ENCODE data around the gene MRTFA.

Gene MRTFA

DNA sequence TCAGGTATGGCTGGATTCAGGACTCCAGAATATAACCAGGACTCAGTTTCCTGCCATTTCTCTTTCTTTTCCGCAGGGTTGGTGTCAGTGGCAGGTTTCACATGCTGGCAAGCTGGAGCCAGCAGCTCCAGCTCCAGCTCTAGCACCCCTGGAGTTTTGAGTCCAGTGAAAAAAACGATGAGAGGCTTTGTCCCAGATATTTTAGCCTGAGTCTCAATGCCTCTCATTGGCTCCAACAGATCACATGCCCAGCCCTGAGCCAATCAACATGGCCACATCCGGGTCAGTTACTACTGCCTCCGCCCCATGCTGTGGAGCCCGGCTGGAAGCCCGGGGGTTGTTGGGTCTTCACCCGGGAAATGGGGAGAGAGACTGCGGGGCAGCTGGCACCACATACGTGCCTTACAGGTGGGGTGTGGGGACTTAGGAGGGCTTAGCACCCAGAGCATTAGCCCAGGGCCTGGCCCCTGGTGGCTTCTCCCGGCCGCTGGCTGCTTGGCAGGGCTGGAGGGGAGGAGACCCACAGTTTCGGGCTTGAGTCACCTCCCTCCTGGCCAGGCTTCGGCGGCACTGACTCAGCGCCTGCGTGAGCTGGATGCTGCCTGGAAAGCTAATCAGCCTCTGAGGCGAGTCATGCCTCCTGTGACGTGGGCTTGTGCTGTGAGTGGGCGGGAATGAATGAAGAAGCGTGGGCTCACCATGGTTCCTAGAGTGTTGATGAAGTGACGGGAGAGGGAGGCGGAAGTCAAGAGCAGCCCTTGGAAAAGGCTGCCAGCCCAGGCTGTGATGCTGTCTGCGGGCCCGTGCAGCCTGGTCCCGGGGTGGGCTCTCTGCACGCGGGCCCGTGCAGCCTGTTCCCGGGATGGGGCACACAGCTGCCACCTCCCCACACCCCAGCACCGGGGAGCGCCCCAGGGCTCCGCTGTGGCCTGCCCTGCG is 15.3 kb upstream of the MRTFA start:
- H3K4me1 Mint-ChIP-seq: peaks cover 17% of the 10 kb centered on the region
- DNase-seq: peak; percentile 65
- H3K27ac Mint-ChIP-seq: peak overlapping the region; percentile 47
- CTCF ChIA-PET: interaction anchor here (1.7 to 8.7 kb wide), 3 partner anchors 31 to 217 kb away, joined by 6 to 95 read pairs (median 15); no protein-coding TSS in a partner anchor
- H3K36me3 Mint-ChIP-seq: no peaks in the 10 kb centered on the region
- no peaks in the 10 kb centered on the region for H3K9me3 Mint-ChIP-seq
- peak overlapping the region; percentile 62 for H3K4me3 Mint-ChIP-seq
- peaks cover 6% of the 10 kb centered on the region for H3K27me3 Mint-ChIP-seq

DNA sequence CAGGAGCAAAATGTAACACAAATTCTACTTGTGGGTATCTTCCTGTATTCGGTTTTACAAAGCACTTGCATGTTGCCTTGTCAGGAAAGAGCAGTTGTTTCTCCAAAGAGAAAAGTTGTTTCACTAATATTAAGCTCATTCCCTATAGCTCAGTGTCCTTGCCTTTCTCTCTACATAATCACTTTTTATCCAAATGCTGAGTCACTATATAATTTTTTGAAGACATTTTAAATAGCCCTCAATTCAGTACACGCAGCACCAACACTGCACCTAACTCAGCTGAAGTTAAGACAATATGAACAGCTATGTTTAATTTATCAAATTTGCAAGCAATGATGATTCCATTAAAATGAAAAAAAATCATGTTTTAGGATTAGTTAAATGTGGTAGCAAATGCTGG is 14.5 kb upstream of the MRTFA start:
- no peak overlapping the region for H3K4me3 Mint-ChIP-seq
- CTCF ChIA-PET: interaction anchor here (1.7 to 8.7 kb wide), 4 partner anchors 32 to 248 kb away, joined by 5 to 95 read pairs (median 10); no protein-coding TSS in a partner anchor
- H3K36me3 Mint-ChIP-seq: no peaks in the 10 kb centered on the region
- no peaks in the 10 kb centered on the region for H3K9me3 Mint-ChIP-seq
- no peak overlapping the region for H3K27ac Mint-ChIP-seq
- no peak for DNase-seq
- H3K4me1 Mint-ChIP-seq: peaks cover 24% of the 10 kb centered on the region
- H3K27me3 Mint-ChIP-seq: peaks cover 6% of the 10 kb centered on the region

- Mint-ChIP-seq H3K27me3 (peaks cover 6% of the 10 kb centered on the region), H3K36me3 (no peaks in the 10 kb centered on the region), H3K4me3 (no peak overlapping the region), H3K9me3 (no peaks in the 10 kb centered on the region), H3K27ac (no peak overlapping the region), H3K4me1 (peaks cover 25% of the 10 kb centered on the region)
- CTCF ChIA-PET: interaction anchor here (0.7 to 8.7 kb wide), 4 partner anchors 22 to 823 kb away, joined by 3 to 127 read pairs (median 50); no protein-coding TSS in a partner anchor
- no peak for DNase-seq
Observed at GRCh38 chr22:40648386-40648785, 11.9 kb upstream of the MRTFA start.

GRCh38 chr22:40645579-40646197 is 9.2 kb upstream of the MRTFA start:
- CTCF ChIA-PET: interaction anchor here (0.6 to 8.7 kb wide), 28 partner anchors 8 to 465 kb away, joined by 3 to 127 read pairs (median 4); partner anchors contain the start of gene MRTFA
- no peaks in the 10 kb centered on the region for H3K36me3 Mint-ChIP-seq
- no peak overlapping the region for H3K4me3 Mint-ChIP-seq
- no peaks in the 10 kb centered on the region for H3K9me3 Mint-ChIP-seq
- no peak overlapping the region for H3K27ac Mint-ChIP-seq
- peaks cover 16% of the 10 kb centered on the region for H3K4me1 Mint-ChIP-seq
- no peaks in the 10 kb centered on the region for H3K27me3 Mint-ChIP-seq
- DNase-seq: no peak

GRCh38 chr22:40642316-40642715 is 5.8 kb upstream of the MRTFA start:
- CTCF ChIA-PET: interaction anchor here (1.0 to 7.0 kb wide), 3 partner anchors 12 to 205 kb away, joined by 3 to 127 read pairs (median 4); no protein-coding TSS in a partner anchor
- Mint-ChIP-seq H3K36me3 (no peaks in the 10 kb centered on the region), H3K4me3 (no peak overlapping the region), H3K9me3 (no peaks in the 10 kb centered on the region), H3K27me3 (no peaks in the 10 kb centered on the region), H3K27ac (no peak overlapping the region), H3K4me1 (peaks cover 18% of the 10 kb centered on the region)
- DNase-seq: no peak

DNA sequence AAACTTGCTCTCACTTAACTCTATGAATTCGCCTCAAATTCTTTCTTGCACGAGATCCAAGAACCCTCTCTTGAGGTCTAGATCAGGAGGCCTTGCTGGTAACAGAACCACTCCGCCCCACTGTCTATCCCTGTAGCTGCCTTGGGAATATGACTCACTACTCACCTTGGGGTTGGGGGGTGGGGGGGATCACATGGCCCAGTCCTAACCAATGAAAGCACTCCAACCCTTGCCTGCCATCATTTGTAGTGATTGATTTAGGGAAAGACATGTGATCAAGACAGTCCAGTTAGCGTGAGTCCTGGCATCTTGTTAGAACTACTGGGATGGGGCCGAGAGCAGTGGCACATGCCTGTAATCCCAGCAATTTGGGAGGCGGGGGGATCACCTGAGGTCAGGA is 4.8 kb upstream of the MRTFA start:
- Mint-ChIP-seq H3K9me3 (no peaks in the 10 kb centered on the region), H3K27me3 (no peaks in the 10 kb centered on the region), H3K4me3 (no peak overlapping the region), H3K27ac (no peak overlapping the region), H3K36me3 (no peaks in the 10 kb centered on the region), H3K4me1 (peaks cover 13% of the 10 kb centered on the region)
- DNase-seq: no peak
- CTCF ChIA-PET: interaction anchor here (1.0 to 7.0 kb wide), 2 partner anchors 116 to 204 kb away, joined by 4 to 127 read pairs; no protein-coding TSS in a partner anchor

DNA sequence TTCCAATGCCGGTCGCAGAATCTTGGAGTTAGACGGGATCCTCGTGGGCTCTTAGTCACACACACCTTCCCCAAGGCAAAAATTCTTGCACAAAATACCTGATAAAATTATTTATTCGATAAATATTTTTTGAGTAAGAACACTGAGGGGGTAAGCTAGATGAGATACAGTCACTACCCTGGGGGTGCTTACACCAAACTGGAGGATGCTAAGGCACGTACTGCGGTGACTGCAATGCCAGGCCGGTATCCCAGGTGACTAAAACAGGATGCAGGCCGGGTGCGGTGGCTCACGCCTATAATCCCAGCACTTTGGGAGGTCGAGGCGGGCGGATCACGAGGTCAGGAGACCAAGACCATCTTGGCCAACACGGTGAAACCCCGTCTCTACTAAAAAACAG is 1.7 kb upstream of the MRTFA start:
- peaks cover 33% of the 10 kb centered on the region for H3K4me1 Mint-ChIP-seq
- H3K27me3 Mint-ChIP-seq: no peaks in the 10 kb centered on the region
- no peak for DNase-seq
- peak overlapping the region; percentile 87 for H3K4me3 Mint-ChIP-seq
- no peaks in the 10 kb centered on the region for H3K36me3 Mint-ChIP-seq
- H3K27ac Mint-ChIP-seq: peak overlapping the region; percentile 97
- H3K9me3 Mint-ChIP-seq: no peaks in the 10 kb centered on the region
- CTCF ChIA-PET: interaction anchor here (1.7 to 3.2 kb wide), 2 partner anchors 8 to 114 kb away, joined by 4 to 10 read pairs; no protein-coding TSS in a partner anchor

DNA sequence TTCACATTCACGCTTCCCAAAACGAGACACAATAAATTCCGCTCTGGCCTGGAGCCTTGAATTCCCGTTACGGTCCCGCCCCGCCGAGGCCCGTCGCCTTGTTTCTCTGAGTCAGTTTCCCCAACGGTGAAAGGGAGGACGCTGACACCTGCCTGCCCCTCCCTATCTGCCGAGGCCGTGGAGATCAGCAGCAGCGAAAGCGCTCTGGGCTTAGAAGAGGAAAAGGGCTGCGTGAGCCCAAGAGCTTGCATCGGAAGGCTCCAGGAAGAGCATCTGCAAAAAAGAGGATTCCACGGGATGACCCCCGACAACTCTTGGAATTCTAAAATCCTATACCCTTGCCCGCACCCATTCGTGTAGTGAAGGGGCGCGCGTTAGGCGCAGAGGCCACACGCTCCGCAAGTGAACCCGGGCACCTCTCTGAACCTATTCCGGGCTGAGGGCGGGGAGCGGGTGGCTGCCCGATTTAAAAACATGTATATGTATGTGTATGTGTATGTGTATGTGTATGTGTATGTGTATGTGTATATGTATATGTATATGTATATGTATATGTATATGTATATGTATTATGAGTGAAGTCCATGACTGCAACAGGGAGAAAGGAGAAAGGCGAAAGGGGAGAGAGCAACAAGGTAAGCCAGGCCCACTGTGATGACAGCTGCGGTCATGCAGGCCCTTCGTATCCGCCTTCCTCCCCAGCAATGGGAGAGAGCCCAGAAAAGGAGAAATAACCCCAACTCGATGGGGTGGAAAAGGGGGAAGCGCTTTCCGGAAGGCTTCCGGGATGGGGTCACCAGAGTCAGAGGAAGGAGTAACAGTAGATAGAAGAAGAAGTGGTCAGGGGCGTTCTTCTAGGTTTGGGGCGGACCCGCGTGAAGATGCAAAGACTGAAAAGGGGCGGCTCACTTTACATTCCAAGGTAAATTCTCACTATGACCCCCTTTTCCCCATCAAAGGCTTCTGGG is 948 bp upstream of the MRTFA start:
- peaks cover 40% of the 10 kb centered on the region for H3K4me1 Mint-ChIP-seq
- DNase-seq: peak; percentile 70
- no peaks in the 10 kb centered on the region for H3K36me3 Mint-ChIP-seq
- H3K9me3 Mint-ChIP-seq: no peaks in the 10 kb centered on the region
- H3K27ac Mint-ChIP-seq: peak overlapping the region; percentile 97
- H3K27me3 Mint-ChIP-seq: no peaks in the 10 kb centered on the region
- CTCF ChIA-PET: interaction anchor here (0.7 to 3.2 kb wide), 7 partner anchors 9 to 606 kb away, joined by 3 to 10 read pairs (median 4); no protein-coding TSS in a partner anchor
- H3K4me3 Mint-ChIP-seq: peak overlapping the region; percentile 87

GRCh38 chr22:40635940-40636379 is 559 bp downstream of the MRTFA start:
- Mint-ChIP-seq H3K9me3 (no peaks in the 10 kb centered on the region), H3K4me1 (peaks cover 47% of the 10 kb centered on the region), H3K4me3 (peak overlapping the region; percentile 93), H3K27ac (peak overlapping the region; percentile 79), H3K27me3 (no peaks in the 10 kb centered on the region), H3K36me3 (no peaks in the 10 kb centered on the region)
- DNase-seq: peak; percentile 35
- CTCF ChIA-PET: interaction anchor here (2.1 to 3.2 kb wide), 2 partner anchors 10 to 200 kb away, joined by 8 to 10 read pairs; no protein-coding TSS in a partner anchor

- H3K4me1 Mint-ChIP-seq: peaks cover 47% of the 10 kb centered on the region
- no peaks in the 10 kb centered on the region for H3K9me3 Mint-ChIP-seq
- H3K27me3 Mint-ChIP-seq: no peaks in the 10 kb centered on the region
- H3K27ac Mint-ChIP-seq: peak overlapping the region; percentile 79
- CTCF ChIA-PET: interaction anchor here (0.7 to 2.1 kb wide), 5 partner anchors 10 to 634 kb away, joined by 3 to 8 read pairs (median 4); no protein-coding TSS in a partner anchor
- DNase-seq: no peak
- peak overlapping the region; percentile 93 for H3K4me3 Mint-ChIP-seq
- no peaks in the 10 kb centered on the region for H3K36me3 Mint-ChIP-seq
Observed at GRCh38 chr22:40635043-40635939, 1.2 kb downstream of the MRTFA start.

- peaks cover 47% of the 10 kb centered on the region for H3K4me1 Mint-ChIP-seq
- no peaks in the 10 kb centered on the region for H3K27me3 Mint-ChIP-seq
- no peaks in the 10 kb centered on the region for H3K36me3 Mint-ChIP-seq
- H3K9me3 Mint-ChIP-seq: no peaks in the 10 kb centered on the region
- no peak overlapping the region for H3K4me3 Mint-ChIP-seq
- H3K27ac Mint-ChIP-seq: no peak overlapping the region
- DNase-seq: no peak
- CTCF ChIA-PET: interaction anchor here (0.6 to 1.4 kb wide), 8 partner anchors 11 to 635 kb away, joined by 3 to 5 read pairs (median 4); no protein-coding TSS in a partner anchor
Observed at GRCh38 chr22:40634119-40634903, 2.2 kb downstream of the MRTFA start.

DNA sequence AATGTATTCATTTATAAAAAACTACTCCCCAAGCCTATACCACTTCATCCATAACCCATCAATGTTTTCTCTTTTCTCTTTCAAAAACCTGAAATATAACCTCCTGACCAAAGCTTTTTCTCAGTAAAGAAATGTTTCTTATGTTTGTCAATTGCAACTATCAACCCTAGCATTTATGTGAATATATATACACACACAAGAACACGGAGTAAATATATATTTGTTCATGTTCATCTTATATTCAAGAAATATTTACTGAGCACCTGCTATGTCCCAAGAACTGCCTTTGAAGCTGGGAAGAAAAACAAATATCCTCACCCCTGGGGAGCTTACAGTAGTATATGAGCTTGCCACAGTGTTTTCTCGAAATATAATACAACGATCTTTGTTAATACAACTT is 3.5 kb downstream of the MRTFA start:
- H3K27me3 Mint-ChIP-seq: no peaks in the 10 kb centered on the region
- CTCF ChIA-PET: interaction anchor here (1.1 kb wide), 1 partner anchor 12 kb away, joined by 5 read pairs; no protein-coding TSS in a partner anchor
- peaks cover 4% of the 10 kb centered on the region for H3K36me3 Mint-ChIP-seq
- H3K9me3 Mint-ChIP-seq: no peaks in the 10 kb centered on the region
- H3K4me1 Mint-ChIP-seq: peaks cover 42% of the 10 kb centered on the region
- no peak for DNase-seq
- no peak overlapping the region for H3K4me3 Mint-ChIP-seq
- H3K27ac Mint-ChIP-seq: no peak overlapping the region
